WI38 (cell line): ENCODE results near the gene FKBP9.
"Not testable (repeated sequence)": the region's sequence is repeated elsewhere in the genome, so short reads cannot be mapped to it uniquely, and the experiment has no call there.

Experiments used
- H3K4me3 ChIP-seq: 2 replicates; pipeline ENCODE4 v1.5.1; 2011; ENCODE audit warnings: low read depth, mild to moderate bottlenecking, control low read depth, low read length
- CTCF ChIP-seq: IDR thresholded peaks from 2 replicates; pipeline ENCODE4 v1.5.1; 2012; ENCODE audit warnings: low read depth, mild to moderate bottlenecking, control low read depth, low read length

The FKBP9 gene

DNA sequence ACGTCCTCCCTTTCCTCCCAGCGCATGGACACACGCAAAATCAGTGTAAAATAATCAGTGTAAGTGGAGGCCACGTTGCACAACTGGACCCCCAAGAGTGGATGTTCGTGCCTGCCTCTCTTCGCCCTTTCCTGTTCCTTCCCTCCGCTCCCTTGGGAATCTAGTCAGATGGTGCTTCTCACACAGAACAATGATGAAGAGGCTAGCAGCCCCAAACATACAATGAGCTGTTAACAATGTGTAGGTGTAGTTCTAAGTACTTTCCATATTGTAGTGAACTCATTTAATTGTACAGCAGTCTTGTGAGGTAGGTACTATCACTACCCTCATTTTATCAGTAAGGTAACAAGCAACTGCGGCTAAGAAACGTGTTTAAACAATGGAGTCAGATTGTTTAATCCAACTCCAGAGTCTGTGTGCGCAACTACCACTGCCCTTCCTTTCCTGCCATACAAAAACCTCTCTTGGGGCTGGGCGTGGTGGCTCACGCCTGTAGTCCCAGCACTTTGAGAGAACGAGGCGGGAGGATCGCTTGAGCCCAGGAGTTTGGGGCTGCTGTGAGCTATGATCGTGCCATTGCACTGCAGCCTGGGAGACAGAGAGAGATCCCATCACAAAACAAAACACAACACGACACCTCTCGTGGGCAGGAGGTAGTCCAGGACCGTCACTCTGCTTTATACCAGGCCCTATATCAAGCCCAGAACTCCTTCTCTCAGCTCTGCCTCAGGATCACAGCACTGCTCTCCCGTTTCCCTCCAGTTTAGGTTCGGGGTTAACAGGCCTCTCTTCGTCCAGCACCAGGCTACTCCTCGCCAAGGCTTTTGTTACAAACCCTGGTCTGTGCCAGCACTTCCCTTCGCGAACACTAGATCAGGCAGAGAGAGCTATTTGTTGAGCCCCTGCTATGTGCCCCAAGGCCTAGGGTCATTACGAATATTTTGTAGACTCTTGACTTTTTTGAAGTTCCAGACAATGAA lies 1.1 kb downstream of the FKBP9 start:
- TF ChIP-seq CTCF: no peak
- H3K4me3 ChIP-seq: peak overlapping the region; percentile 87

DNA sequence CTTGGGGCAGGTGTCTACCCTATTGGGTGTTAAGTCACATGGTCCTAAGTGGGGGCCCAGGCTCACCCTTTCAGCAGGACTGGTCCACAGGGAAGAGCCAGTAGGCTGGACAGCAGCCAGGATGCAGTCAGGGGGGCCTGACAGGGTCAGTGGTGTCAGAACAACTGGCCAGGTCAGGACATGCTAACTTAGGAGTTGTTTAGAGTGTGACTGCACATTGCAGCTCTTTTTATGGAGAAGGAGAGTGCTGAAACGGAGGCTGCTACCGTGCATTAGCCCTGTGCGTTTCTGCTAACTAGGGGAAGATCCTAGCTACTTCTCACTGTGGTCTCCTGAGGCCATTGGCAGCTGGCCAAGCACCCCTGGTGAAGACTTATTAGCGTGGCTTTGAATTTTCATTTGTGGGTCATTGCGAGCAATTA lies 6.7 kb downstream of the FKBP9 start:
- not testable (repeated sequence) for H3K4me3 ChIP-seq

DNA sequence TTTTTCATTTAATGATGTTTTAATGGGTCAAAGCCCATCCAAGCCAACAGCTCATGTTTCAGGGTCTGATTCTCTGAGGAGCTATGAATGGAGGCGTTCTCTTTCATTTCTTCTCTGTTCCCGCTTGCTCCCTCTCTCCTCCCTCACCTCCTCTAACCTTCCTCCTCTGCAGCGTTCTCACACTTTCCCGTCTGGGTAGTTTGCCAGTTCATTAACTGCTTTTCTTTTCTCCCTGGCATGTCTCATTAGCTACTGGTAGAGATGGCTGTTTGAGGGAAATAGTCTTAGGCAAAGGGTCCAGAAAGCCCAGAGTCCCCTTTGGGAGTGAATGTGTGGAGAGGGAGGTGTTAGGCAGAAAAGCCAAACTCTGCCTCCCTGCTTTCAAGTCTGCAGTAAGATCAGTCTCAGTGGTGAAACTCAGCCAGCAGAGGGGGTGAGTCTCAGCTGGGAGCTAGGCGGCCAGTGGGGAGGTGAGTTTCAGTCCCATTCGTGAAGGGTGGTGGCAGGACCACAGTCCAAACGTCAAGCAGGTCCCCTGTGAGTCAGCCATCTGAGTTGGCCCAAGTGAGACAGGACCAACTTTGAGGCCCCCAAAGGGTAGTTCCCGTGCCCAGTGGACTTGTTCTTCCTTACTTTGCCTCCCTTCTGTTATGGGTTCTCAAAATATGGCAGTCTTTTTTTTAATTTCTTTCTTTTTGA lies 7.4 kb downstream of the FKBP9 start:
- not testable (repeated sequence) for H3K4me3 ChIP-seq
- TF ChIP-seq CTCF: peak; percentile 22

DNA sequence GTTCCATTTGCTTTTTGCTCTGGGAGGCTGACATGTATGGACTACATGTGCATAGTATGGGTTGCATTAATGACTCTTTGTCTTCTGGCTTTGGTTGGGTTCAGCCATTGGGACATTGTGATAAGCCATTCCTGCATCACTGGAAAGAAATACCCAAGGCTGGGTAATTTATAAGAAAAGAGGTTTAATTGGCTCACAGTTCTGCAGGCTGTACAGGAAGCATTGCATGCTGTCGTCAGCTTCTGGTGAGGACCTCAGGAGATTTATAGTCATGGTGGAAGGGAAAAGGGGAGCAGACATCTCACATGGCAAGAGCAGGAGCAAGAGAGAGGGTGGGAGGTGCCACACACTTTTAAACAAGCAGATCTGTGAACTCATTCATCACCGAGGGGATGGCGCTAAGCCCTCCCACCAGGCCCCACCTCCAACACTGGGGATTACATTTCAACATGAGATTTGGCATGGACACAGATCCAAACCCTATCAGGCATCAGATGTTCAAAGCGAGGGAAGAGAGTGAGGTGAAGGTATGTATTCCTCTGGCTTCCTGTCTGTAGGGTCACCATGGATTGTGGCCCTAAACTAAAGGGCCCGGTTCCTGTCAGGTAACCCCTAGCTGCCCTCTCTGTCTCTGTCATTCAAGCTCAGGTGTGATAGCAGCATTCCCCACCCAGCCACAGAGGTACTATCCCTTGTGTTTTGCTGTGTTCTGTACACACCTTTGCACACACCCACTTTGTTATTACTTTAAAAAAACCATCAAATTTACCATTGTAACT lies 9.4 kb downstream of the FKBP9 start:
- not testable (repeated sequence) for H3K4me3 ChIP-seq

GRCh38 chr7:32967268-32967582 lies 10.0 kb downstream of the FKBP9 start:
- not testable (repeated sequence) for H3K4me3 ChIP-seq

GRCh38 chr7:32971967-32972366 lies 14.7 kb downstream of the FKBP9 start:
- H3K4me3 ChIP-seq: not testable (repeated sequence)

- H3K4me3 ChIP-seq: not testable (repeated sequence)
Observed at GRCh38 chr7:32977159-32977558, 19.9 kb downstream of the FKBP9 start.

GRCh38 chr7:32979246-32979645 lies 22.0 kb downstream of the FKBP9 start:
- not testable (repeated sequence) for H3K4me3 ChIP-seq

DNA sequence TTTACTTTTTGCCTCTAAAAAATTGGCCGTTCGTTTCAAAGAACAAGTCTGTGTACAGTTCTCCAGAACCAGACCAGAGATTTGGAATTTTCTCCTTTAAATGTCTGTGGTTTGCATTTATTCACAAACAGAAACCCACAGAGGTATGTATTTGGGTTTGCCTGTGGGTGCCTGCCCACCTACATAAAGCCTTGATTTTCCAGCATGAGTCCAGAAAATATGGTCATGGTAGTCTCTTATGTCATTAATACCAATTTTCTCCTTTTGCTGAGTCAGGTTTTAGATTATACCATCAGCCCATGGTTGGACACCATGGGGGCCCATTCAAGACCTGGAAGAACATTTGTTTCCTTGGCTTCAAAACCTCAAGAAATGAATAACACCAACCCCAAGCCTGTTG lies 22.7 kb downstream of the FKBP9 start:
- not testable (repeated sequence) for H3K4me3 ChIP-seq

GRCh38 chr7:32988148-32988547 lies 30.9 kb downstream of the FKBP9 start:
- H3K4me3 ChIP-seq: not testable (repeated sequence)

GRCh38 chr7:32991068-32991585 lies 33.9 kb downstream of the FKBP9 start:
- H3K4me3 ChIP-seq: not testable (repeated sequence)

- H3K4me3 ChIP-seq: not testable (repeated sequence)
Observed at GRCh38 chr7:32991975-32992700, 34.9 kb downstream of the FKBP9 start.

GRCh38 chr7:32992750-32993149 lies 35.5 kb downstream of the FKBP9 start:
- H3K4me3 ChIP-seq: not testable (repeated sequence)

DNA sequence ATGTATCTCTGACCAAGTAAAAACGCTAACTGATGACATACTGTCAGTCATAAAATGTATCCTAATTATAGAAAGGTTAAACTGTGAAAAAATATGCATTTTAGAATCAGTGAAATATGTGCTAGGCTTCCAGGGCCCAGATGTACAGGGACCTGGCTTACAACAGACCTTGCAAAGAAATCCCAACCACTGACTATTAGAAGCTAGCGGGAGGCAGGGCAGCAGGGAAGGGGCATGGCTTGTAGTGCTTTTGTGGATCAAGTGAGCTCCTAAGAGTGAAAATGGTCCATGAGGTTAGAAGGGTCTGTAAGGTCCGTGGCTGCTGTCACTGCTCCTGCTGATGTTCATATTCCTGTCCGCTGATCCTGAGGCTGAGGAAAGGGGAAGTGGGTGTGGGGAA lies 40.7 kb downstream of the FKBP9 start:
- H3K4me3 ChIP-seq: not testable (repeated sequence)

DNA sequence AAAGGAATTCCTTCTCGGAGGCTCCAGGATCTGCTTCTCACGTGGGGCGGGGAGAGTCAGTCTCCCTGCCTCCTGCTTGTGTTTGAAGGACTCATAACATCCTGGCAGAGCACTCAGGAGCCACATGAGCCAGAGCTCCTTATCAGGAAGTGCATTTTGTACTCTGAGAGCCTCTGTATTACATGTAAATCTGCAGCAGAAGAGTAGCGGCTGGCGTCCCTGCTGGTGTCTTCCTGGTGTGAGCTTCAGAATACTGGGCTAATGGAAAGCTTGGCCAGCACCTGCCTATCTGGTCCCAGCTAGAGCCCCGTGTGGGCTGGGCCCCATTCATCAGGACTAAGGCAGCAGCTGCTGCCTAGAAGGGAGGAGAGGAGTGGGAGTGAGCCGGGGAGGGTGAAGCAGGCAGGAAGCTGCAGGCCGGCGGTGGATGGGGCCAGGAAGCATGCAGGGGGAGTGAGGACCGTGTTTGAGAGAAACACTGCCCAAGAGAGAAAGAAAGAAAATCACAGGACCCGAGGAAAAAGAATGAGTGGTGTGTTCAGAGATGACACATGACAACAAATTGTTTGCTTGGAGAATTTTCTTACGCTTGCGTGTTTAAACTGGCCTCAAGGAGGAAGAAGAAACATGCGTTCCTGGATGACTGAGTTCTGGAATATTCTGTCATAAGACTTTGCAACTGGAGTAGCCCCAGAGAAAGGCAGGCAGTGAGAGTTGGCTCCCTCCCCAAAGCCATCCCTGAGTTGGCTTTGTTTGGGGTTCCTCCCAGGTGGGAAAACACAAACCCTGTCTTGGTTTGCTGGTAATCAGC lies 41.3 kb downstream of the FKBP9 start:
- H3K4me3 ChIP-seq: not testable (repeated sequence)

- not testable (repeated sequence) for H3K4me3 ChIP-seq
Observed at GRCh38 chr7:32999380-32999779, 42.1 kb downstream of the FKBP9 start.
